Measurements from ENCODE around the gene ABCD3. TPM values are rescaled to one million over a fixed set of nuclear protein-coding genes. Genes with fewer than 3 reads are reported as not detected.

The ABCD3 gene
- polyA plus RNA-seq, 3 donors = 65.5 to 75.1 (median 67.7) TPM

Other genes starting within 250 kb of the ABCD3 start
- 10 to 100 TPM; 81.5 to 87.2 (median 85.6) TPM for gene ARHGAP29, start 180.8 kb upstream of the ABCD3 start, polyA plus RNA-seq (ENCODE audit: insufficient read length in 3 of 3)
- gene F3, start 123.4 kb downstream of the ABCD3 start, polyA plus RNA-seq (ENCODE audit: insufficient read length in 3 of 3) = 10 to 100 TPM; 45.3 to 53.1 (median 48.2) TPM